HCT116 (cell line): ENCODE measurements around the gene HOXD9. TPM values are rescaled to one million over a fixed set of nuclear protein-coding genes. Genes with fewer than 3 reads are reported as not detected.

ENCODE experiments used
- ATAC-seq: fragments of 200-7000 bp; cut with Tn5 transposase; 2 replicates; pipeline ENCODE4 v1.9.1; 2020; ENCODE audit warnings: mild to moderate bottlenecking, moderate library complexity
- BruUV-seq: library from RNA; stranded (reverse); fragments of 400-500 nt; replicated peaks from 2 replicates; lab custom pipeline; 2021; lab: Mats Ljungman, UMichigan
- CTCF ChIA-PET: fragments of 300-600 bp; sonication (Branson Sonifier 250); formaldehyde crosslinking; loops from one replicate; lab custom pipeline; 2021; ENCODE audit warnings: antibody characterized with exemption; lab: Charles Lee
- POLR2A ChIA-PET: fragments of 300-600, 350-600 bp; sonication (Branson Sonifier 250); formaldehyde crosslinking; loops from one replicate; lab custom pipeline; 2021; ENCODE audit warnings: antibody characterized with exemption; lab: Charles Lee
- RAD21 ChIA-PET, 2 experiments: fragments of 300-600 bp; sonication (Branson Sonifier 250); formaldehyde crosslinking; loops; one replicate each; lab custom pipeline; 2023; ENCODE audit warnings: low total read pairs in 2 of 2; ENCODE audit not compliant: uncharacterized antibody in 2 of 2, unreplicated experiment in 2 of 2, low non-redundant PET in 1 of 2; lab: Charles Lee
- DNase-seq: peaks from one replicate; pipeline ENCODE4 v3.0.0-alpha.2; 2010; ENCODE audit warnings: low read depth, low spot score
- H2AFZ ChIP-seq: fragments of 200-600 bp; shearing (Covaris generic), sonication (generic); 2 replicates; pipeline ENCODE4 v1.6.1; 2017; ENCODE audit warnings: low read depth, mixed run types, mixed read lengths, antibody characterized with exemption, low read length; ENCODE audit not compliant: poor library complexity, severe bottlenecking
- H3K27ac ChIP-seq: 2 replicates; pipeline ENCODE4 v1.5.1; 2012; ENCODE audit warnings: low read depth, low read length
- H3K27me3 ChIP-seq: fragments of 200-600 bp; sonication (generic); 2 replicates; pipeline ENCODE4 v1.6.1; 2016; ENCODE audit warnings: mixed run types, low read length, mixed read lengths; ENCODE audit not compliant: insufficient read depth
- H3K36me3 ChIP-seq, 2 experiments: fragments of 200-500 bp in 1 of 2; fragments of 200-600 bp in 1 of 2; sonication (Bioruptor generic) in 1 of 2; sonication (generic) in 1 of 2; 2 replicates each; pipeline versions ENCODE4 v1.5.1 to v1.6.1; 2014 to 2016; ENCODE audit warnings: low read length in 2 of 2, inconsistent platforms in 1 of 2, mixed read lengths in 1 of 2, mixed run types in 1 of 2; ENCODE audit not compliant: insufficient read depth in 2 of 2, control insufficient read depth in 1 of 2
- H3K4me1 ChIP-seq, 2 experiments: fragments of 200-600 bp in 1 of 2; sonication (generic) in 1 of 2; 2 replicates each; pipeline versions ENCODE4 v1.5.1 to v1.6.1; 2012 to 2017; ENCODE audit warnings: low read length in 2 of 2, inconsistent platforms in 1 of 2, mild to moderate bottlenecking in 1 of 2, mixed read lengths in 1 of 2, mixed run types in 1 of 2, moderate library complexity in 1 of 2; ENCODE audit not compliant: insufficient read depth in 2 of 2, control insufficient read depth in 1 of 2
- H3K4me2 ChIP-seq: fragments of 200-600 bp; sonication (generic); 2 replicates; pipeline ENCODE4 v1.6.1; 2017; ENCODE audit warnings: mixed run types, low read length, mixed read lengths
- H3K4me3 ChIP-seq, 2 experiments: fragments of 200-600 bp in 1 of 2; sonication (generic) in 1 of 2; replicated peaks in 1 of 2; 2 replicates each; pipeline ENCODE4 v1.5.1; 2011 to 2016; ENCODE audit warnings: low read length in 2 of 2, control low read depth in 1 of 2, low read depth in 1 of 2, mild to moderate bottlenecking in 1 of 2, mixed read lengths in 1 of 2, mixed run types in 1 of 2
- H3K79me2 ChIP-seq: fragments of 200-600 bp; sonication (generic); 2 replicates; pipeline ENCODE4 v1.6.1; 2017; ENCODE audit warnings: mild to moderate bottlenecking, mixed run types, low read length, moderate library complexity, mixed read lengths; ENCODE audit not compliant: insufficient read depth
- H3K9ac ChIP-seq: fragments of 200-600 bp; sonication (generic); 2 replicates; pipeline ENCODE4 v1.6.1; 2016; ENCODE audit warnings: low read length, mixed read lengths
- H3K9me2 ChIP-seq: fragments of 200-600 bp; sonication (generic), shearing (Covaris generic); 2 replicates; pipeline ENCODE4 v1.6.1; 2017; ENCODE audit warnings: mixed run types, mild to moderate bottlenecking, moderate library complexity; ENCODE audit not compliant: insufficient read depth
- H3K9me3 ChIP-seq, 2 experiments: fragments of 200-500 bp in 1 of 2; fragments of 200-600 bp in 1 of 2; sonication (Bioruptor generic) in 1 of 2; sonication (generic) in 1 of 2; 2 replicates each; pipeline ENCODE4 v1.6.1; 2014 to 2017; ENCODE audit warnings: low read length in 2 of 2, mixed read lengths in 2 of 2, inconsistent platforms in 1 of 2, low read depth in 1 of 2, mild to moderate bottlenecking in 1 of 2, mixed run types in 1 of 2, moderate library complexity in 1 of 2; ENCODE audit not compliant: control insufficient read depth in 1 of 2, insufficient read depth in 1 of 2
- H4K20me1 ChIP-seq: fragments of 200-600 bp; sonication (generic), shearing (Covaris generic); 2 replicates; pipeline ENCODE4 v1.6.1; 2017; ENCODE audit warnings: mixed run types, mild to moderate bottlenecking, moderate library complexity; ENCODE audit not compliant: insufficient read depth
- EZH2 ChIP-seq: fragments of 200-600 bp; sonication (generic); IDR thresholded peaks from 2 replicates; pipeline ENCODE4 v1.6.1; 2017; ENCODE audit warnings: antibody characterized with exemption, mixed run types
- FOSL1 ChIP-seq: IDR thresholded peaks from 2 replicates; pipeline ENCODE4 v1.6.1; 2012; ENCODE audit warnings: low read depth
- JUND ChIP-seq: IDR thresholded peaks from 2 replicates; pipeline ENCODE4 v1.6.1; 2012
- MAX ChIP-seq: IDR thresholded peaks from 2 replicates; pipeline ENCODE4 v1.6.1; 2012
- POLR2A ChIP-seq: IDR thresholded peaks from 2 replicates; pipeline ENCODE4 v1.7.0; 2011; ENCODE audit warnings: borderline replicate concordance; ENCODE audit not compliant: insufficient read depth, insufficient read length; ENCODE audit errors: extremely low read depth
- REST ChIP-seq: IDR thresholded peaks from 2 replicates; pipeline ENCODE4 v1.6.1; 2012; ENCODE audit warnings: low read depth
- YY1 ChIP-seq: IDR thresholded peaks from 2 replicates; pipeline ENCODE4 v1.6.1; 2011; ENCODE audit warnings: low read length, low read depth, moderate library complexity, mild to moderate bottlenecking; ENCODE audit not compliant: insufficient replicate concordance; ENCODE audit errors: extremely low read depth
- ZFX ChIP-seq: fragments of 450-650 bp; IDR thresholded peaks from 2 replicates; pipeline ENCODE4 v1.6.1; 2017
- ZNF274 ChIP-seq: fragments of 200-500 bp; sonication (Bioruptor generic); IDR thresholded peaks from 2 replicates; pipeline ENCODE4 v1.6.1; 2014; ENCODE audit warnings: mild to moderate bottlenecking, low read depth, low read length, inconsistent platforms
- intact Hi-C: fragments of 100-400 bp; cut with micrococcal nuclease; formaldehyde crosslinking; loops from 2 replicates; pipeline ENCODE4 v1.10.0; 2022
- total RNA-seq: library from RNA; stranded (reverse); gene quantifications from one replicate; pipeline ENCODE4 v1.2.1, GENCODE V29; 2021; ENCODE audit not compliant: unreplicated experiment

The HOXD9 gene
- total RNA-seq, 1 experiment from 2014 or later = not detected

GRCh38 chr2:176166272-176166671 is 43.8 kb downstream of the HOXD9 start:
- TF ChIP-seq JUND = no peak
- TF ChIP-seq ZNF274 = no peak
- TF ChIP-seq ZFX = no peak
- TF ChIP-seq MAX = no peak
- no peak for TF ChIP-seq FOSL1
- TF ChIP-seq YY1 = no peak
- no peak for TF ChIP-seq POLR2A
- TF ChIP-seq EZH2 = no peak
- no peak for TF ChIP-seq REST
- TF ChIP-seq, all 23 proteins: peak for 0
- H3K4me3 ChIP-seq = no peak overlapping the region
- H3K9me2 ChIP-seq = no peaks in the 10 kb centered on the region
- ChIA-PET POLR2A (no interaction called here), RAD21 (no interaction called here), CTCF (interaction anchor here (0.5 kb wide), 1 partner anchor 124 kb away, joined by 3 read pairs; no protein-coding TSS in a partner anchor)
- ATAC-seq = no peak
- no TSS peak for BruUV-seq
- no peaks in the 10 kb centered on the region for H3K79me2 ChIP-seq
- H3K27me3 ChIP-seq = no peaks in the 10 kb centered on the region
- intact Hi-C loops = no loop called here
- H4K20me1 ChIP-seq = no peaks in the 10 kb centered on the region
- no peaks in the 10 kb centered on the region for H3K4me1 ChIP-seq
- no peak overlapping the region for H3K9ac ChIP-seq
- no peak overlapping the region for H3K4me2 ChIP-seq
- no peaks in the 10 kb centered on the region for H3K36me3 ChIP-seq
- no peak overlapping the region for H2AFZ ChIP-seq
- H3K9me3 ChIP-seq = no peaks in the 10 kb centered on the region
- DNase-seq = no peak
- no peak overlapping the region for H3K27ac ChIP-seq
